Measurements from ENCODE around the gene SMPD4. TPM values are rescaled to one million over a fixed set of nuclear protein-coding genes. Genes with fewer than 3 reads are reported as not detected.
"Not testable (repeated sequence)": the region's sequence is repeated elsewhere in the genome, so short reads cannot be mapped to it uniquely, and the experiment has no call there.

The SMPD4 gene
- total and polyA plus RNA-seq, 2 donors = 14.0 to 42.6 TPM

DNA sequence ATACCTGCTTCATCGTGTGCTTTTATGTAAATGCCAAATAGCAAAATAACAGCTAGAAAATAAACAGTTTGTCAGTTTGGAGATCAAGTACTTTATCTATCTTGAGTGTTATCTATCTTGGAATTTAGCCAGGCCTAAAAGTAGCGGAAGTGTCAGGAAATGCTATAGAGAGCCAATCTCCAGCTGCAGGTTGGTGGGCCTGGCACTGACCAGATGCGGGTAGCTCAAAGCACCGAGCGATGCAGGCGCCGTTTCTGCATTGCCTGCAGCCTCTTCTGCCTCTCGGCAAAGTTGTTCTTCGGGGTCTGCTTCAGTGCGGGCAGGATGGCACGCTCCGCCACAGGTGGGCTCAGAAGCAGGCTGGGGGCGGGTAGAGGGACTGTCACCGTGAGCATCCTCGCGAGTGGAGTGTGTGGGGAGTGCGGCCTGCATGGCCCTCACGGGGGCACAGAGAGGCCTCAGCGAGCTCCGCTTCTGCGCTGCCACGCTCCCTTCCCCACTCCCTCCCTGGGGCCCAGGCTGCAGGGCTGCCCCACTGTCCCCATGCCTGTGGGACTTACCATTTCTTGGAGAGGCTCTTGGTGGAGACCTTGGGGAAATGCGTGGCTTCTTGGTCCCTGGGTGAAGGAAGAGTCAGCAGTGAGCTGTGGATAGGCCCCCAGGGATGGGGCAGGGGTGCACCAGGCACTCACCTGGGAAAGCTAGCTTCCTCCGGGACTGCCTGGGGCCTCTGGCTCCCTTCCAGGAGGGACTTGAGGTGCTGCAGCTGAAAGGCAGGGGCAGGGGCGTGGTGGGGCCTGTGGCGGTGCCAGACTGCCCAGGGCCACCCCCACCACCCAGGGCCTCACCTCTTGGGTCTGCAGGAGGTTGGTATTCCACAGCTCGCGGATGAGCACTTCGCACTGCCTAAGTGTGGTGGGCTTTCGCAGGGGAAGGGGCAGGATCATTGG lies 41.8 kb downstream of the SMPD4 start:
- peaks cover 2 to 21% of the 10 kb centered on the region in 2 donors for H3K27me3 ChIP-seq (ENCODE audit: control insufficient read depth in 2 of 2, insufficient read depth in 1 of 2, low read length in 1 of 2)
- H3K4me1 ChIP-seq (ENCODE audit: control insufficient read depth in 2 of 2, insufficient read depth in 2 of 2, low read length in 2 of 2); H3K9me3 ChIP-seq (ENCODE audit: control insufficient read depth in 2 of 2, insufficient read depth in 1 of 2, low read length in 1 of 2); H3K36me3 ChIP-seq (ENCODE audit: control insufficient read depth in 2 of 2, insufficient read depth in 2 of 2, low read length in 1 of 2); H3K4me3 ChIP-seq (ENCODE audit: low read length in 2 of 2); H3K27ac ChIP-seq (ENCODE audit: low read depth in 1 of 2, low read length in 1 of 2); DNase-seq (ENCODE audit: low read depth in 6 of 9, low spot score in 9 of 9): not testable (repeated sequence)
- 91% methylated on average over 29 of the region's 30 CpGs for WGBS

DNA sequence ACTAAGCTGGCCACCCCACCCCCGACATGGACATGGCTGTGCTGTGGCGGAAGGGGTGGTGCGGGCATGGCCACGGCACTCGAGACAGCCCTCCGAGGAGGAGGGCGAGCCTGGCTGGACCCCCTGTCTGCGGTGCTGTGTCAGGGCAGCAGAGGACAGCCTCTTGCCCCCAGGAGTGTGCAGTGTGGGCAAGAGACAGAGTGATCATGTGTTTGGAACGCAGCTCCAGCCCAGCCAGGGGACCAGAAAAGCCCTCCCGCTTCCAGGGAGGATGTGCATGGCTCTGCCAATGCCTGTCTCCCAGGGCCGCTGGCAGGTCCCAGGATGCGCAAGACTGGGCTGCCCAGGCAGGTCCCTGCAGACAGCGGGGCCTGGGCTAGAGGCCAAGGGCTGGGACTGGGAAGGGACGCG lies 42.6 kb downstream of the SMPD4 start:
- H3K9me3 ChIP-seq (ENCODE audit: control insufficient read depth in 2 of 2, insufficient read depth in 1 of 2, low read length in 1 of 2); H3K36me3 ChIP-seq (ENCODE audit: control insufficient read depth in 2 of 2, insufficient read depth in 2 of 2, low read length in 1 of 2); H3K27ac ChIP-seq (ENCODE audit: low read depth in 1 of 2, low read length in 1 of 2); H3K4me1 ChIP-seq (ENCODE audit: control insufficient read depth in 2 of 2, insufficient read depth in 2 of 2, low read length in 2 of 2); DNase-seq (ENCODE audit: low read depth in 6 of 9, low spot score in 9 of 9); H3K4me3 ChIP-seq (ENCODE audit: low read length in 2 of 2): not testable (repeated sequence)
- WGBS = 94% methylated on average over 15 of the region's 15 CpGs
- peaks cover 2 to 15% of the 10 kb centered on the region in 2 donors for H3K27me3 ChIP-seq (ENCODE audit: control insufficient read depth in 2 of 2, insufficient read depth in 1 of 2, low read length in 1 of 2)

DNA sequence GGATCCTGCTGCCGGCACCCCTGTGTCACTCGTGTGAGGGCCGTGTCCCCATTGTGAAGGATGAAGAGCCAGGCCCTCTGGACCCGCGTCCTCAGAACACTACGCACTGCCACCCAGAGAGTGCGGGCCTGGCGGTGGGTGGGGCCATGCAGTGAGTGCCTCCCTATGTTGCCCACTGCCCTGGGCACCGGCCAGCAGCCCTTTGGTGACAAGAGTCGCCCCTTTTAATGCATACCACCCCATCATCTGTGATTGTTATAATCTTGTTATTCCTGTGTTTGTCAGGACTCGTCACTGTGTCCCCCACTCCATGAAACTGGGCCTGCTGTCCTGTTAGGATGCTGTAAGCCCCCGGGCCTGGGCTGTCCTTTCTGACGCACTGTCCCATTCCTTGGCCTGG lies 43.1 kb downstream of the SMPD4 start:
- not testable (repeated sequence) for H3K9me3 ChIP-seq (ENCODE audit: control insufficient read depth in 2 of 2, insufficient read depth in 1 of 2, low read length in 1 of 2); H3K4me3 ChIP-seq (ENCODE audit: low read length in 2 of 2); H3K27ac ChIP-seq (ENCODE audit: low read depth in 1 of 2, low read length in 1 of 2); H3K4me1 ChIP-seq (ENCODE audit: control insufficient read depth in 2 of 2, insufficient read depth in 2 of 2, low read length in 2 of 2); DNase-seq (ENCODE audit: low read depth in 6 of 9, low spot score in 9 of 9); H3K36me3 ChIP-seq (ENCODE audit: control insufficient read depth in 2 of 2, insufficient read depth in 2 of 2, low read length in 1 of 2)
- WGBS = 95% methylated on average over 10 of the region's 13 CpGs
- peaks cover 0 to 11% of the 10 kb centered on the region in 2 donors for H3K27me3 ChIP-seq (ENCODE audit: control insufficient read depth in 2 of 2, insufficient read depth in 1 of 2, low read length in 1 of 2)

DNA sequence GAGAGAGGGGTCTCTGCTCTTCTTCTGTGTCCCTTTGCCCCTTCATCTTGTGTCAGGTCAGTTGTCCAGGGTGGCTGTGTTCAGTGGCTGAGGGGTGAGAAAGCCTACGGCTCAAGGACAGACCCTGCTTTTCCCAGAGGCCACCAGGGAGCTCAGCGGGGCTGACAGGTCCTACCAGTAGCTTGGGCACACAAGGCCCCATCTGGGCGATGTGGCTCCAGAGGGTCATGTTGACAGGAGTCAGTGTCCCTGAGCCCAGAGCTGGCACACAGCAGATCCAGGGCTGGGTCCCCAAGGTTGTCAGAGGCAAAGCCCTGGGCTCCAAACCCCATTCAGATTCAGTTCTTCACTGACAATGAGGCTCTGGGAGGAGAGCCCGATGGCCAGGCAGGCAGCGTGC lies 44.3 kb downstream of the SMPD4 start:
- H3K36me3 ChIP-seq (ENCODE audit: control insufficient read depth in 2 of 2, insufficient read depth in 2 of 2, low read length in 1 of 2); H3K4me3 ChIP-seq (ENCODE audit: low read length in 2 of 2); DNase-seq (ENCODE audit: low read depth in 6 of 9, low spot score in 9 of 9); H3K27me3 ChIP-seq (ENCODE audit: control insufficient read depth in 2 of 2, insufficient read depth in 1 of 2, low read length in 1 of 2); H3K4me1 ChIP-seq (ENCODE audit: control insufficient read depth in 2 of 2, insufficient read depth in 2 of 2, low read length in 2 of 2); H3K27ac ChIP-seq (ENCODE audit: low read depth in 1 of 2, low read length in 1 of 2); H3K9me3 ChIP-seq (ENCODE audit: control insufficient read depth in 2 of 2, insufficient read depth in 1 of 2, low read length in 1 of 2): not testable (repeated sequence)
- 94% methylated on average over 4 of the region's 5 CpGs for WGBS

DNA sequence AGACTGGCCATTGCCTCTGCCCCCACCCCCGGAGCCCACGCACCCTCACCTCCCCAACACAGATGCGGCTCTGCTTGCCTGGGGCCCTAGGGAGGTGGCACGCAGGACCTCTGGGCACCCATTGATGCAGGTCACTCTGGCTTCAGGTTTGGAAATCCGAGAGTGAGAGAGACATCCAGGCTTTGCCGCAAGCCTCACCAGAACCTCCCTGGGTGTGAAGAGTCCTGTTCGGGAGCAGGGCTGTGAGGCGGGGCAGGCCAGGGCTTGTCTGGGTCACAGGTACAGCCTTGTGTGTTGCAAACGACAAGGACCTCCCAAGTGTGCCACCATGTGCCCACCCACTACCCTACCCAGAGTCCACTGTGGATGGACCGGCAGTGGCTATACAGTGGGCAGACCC lies 44.9 kb downstream of the SMPD4 start:
- not testable (repeated sequence) for H3K4me1 ChIP-seq (ENCODE audit: control insufficient read depth in 2 of 2, insufficient read depth in 2 of 2, low read length in 2 of 2); DNase-seq (ENCODE audit: low read depth in 6 of 9, low spot score in 9 of 9); H3K36me3 ChIP-seq (ENCODE audit: control insufficient read depth in 2 of 2, insufficient read depth in 2 of 2, low read length in 1 of 2); H3K27ac ChIP-seq (ENCODE audit: low read depth in 1 of 2, low read length in 1 of 2); H3K9me3 ChIP-seq (ENCODE audit: control insufficient read depth in 2 of 2, insufficient read depth in 1 of 2, low read length in 1 of 2); H3K4me3 ChIP-seq (ENCODE audit: low read length in 2 of 2); H3K27me3 ChIP-seq (ENCODE audit: control insufficient read depth in 2 of 2, insufficient read depth in 1 of 2, low read length in 1 of 2)
- 94% methylated on average over 9 of the region's 10 CpGs for WGBS

DNA sequence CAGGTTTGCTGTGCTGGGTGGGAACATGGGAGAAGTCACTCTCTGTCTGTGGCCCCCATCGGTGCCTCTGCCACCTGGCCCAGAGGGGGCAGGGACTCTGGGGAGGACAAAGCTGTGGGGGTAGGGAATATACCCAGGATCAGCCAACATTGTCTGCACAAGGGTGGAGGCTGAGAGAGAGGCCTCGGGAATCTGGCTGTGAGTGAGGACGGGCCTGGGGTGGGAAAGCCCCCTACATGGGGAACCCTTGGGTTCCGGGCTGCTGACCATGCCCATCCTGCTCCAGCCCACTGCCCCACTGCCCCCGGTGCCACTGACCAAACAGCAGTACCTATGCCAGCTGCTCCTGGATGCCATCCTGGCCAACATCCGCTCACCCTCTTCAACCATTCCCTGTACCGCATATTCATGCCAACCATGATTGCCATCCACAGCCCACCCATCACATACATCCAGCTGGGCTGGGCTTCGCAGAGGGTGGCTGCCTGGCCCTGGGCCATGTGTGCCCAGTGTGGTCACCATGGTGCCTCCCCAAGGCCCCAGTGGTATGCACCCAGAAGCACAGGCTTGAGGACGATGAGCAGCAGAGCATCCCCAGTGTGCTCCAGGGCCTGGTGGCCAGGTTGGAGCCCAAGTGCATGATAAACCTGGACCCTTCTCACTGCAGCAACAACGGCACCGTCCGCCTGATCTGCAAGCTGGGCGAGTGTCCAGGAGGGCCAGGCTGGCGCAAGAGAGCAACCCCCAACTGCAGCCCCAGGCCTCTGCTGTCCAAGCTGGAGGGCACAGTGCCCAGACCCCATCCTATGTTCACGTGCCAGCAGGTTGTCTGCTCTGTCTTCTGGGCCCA lies 45.5 kb downstream of the SMPD4 start:
- no peak overlapping the region for H3K27ac ChIP-seq (ENCODE audit: low read depth in 1 of 2, low read length in 1 of 2)
- no peaks in the 10 kb centered on the region for H3K36me3 ChIP-seq (ENCODE audit: control insufficient read depth in 2 of 2, insufficient read depth in 2 of 2, low read length in 1 of 2)
- no peaks in the 10 kb centered on the region for H3K27me3 ChIP-seq (ENCODE audit: control insufficient read depth in 2 of 2, insufficient read depth in 1 of 2, low read length in 1 of 2)
- WGBS = 94% methylated on average over 15 of the region's 15 CpGs
- no peaks in the 10 kb centered on the region for H3K9me3 ChIP-seq (ENCODE audit: control insufficient read depth in 2 of 2, insufficient read depth in 1 of 2, low read length in 1 of 2)
- no peaks in the 10 kb centered on the region for H3K4me1 ChIP-seq (ENCODE audit: control insufficient read depth in 2 of 2, insufficient read depth in 2 of 2, low read length in 2 of 2)
- no peak for DNase-seq (ENCODE audit: low read depth in 6 of 9, low spot score in 9 of 9)
- no peak overlapping the region for H3K4me3 ChIP-seq (ENCODE audit: low read length in 2 of 2)

DNA sequence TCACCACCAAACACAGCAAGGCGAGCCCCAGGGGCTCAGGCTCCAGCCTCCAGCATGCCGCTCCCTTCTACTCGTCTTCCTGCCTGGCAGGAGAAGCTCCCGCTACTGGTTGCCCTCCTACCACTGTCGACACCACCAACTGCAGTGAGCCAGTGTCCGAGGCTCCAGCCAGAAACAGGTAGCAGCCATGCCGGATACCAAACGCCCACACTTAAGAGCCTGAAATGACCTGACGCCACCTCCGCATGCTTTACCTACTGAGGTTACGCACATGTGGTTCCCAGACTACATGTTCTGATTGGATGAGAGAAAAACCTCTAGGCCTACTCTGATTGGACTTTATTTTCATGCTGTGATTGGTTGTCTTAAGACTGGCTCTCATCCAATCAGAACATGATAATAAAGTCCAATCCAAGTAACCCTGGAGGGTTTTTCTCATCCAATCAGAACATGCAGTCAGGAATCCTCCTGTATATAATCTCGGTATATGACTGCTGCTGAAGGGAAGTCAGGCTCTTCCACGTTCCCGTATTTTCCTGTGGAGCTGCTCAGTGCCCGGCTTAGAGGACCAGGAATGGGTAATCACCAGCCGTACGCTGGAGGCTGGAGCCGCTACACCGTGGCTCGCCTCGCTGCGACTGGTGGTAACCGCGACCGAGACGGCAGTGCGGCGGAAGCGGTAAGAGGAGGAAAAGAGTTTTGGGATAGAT lies 52.1 kb downstream of the SMPD4 start, which contains the start of gene POTEF:
Gene POTEF (minus strand): TSS at position 103 of the 710 bp plus-strand sequence. CDS start 8,707 bp downstream, outside the sequence.
- H3K27me3 ChIP-seq (ENCODE audit: control insufficient read depth in 2 of 2, insufficient read depth in 1 of 2, low read length in 1 of 2); DNase-seq (ENCODE audit: low read depth in 6 of 9, low spot score in 9 of 9); H3K4me1 ChIP-seq (ENCODE audit: control insufficient read depth in 2 of 2, insufficient read depth in 2 of 2, low read length in 2 of 2); H3K9me3 ChIP-seq (ENCODE audit: control insufficient read depth in 2 of 2, insufficient read depth in 1 of 2, low read length in 1 of 2); H3K4me3 ChIP-seq (ENCODE audit: low read length in 2 of 2); H3K27ac ChIP-seq (ENCODE audit: low read depth in 1 of 2, low read length in 1 of 2); H3K36me3 ChIP-seq (ENCODE audit: control insufficient read depth in 2 of 2, insufficient read depth in 2 of 2, low read length in 1 of 2): not testable (repeated sequence)
- WGBS = 97% methylated on average over 19 of the region's 29 CpGs

DNA sequence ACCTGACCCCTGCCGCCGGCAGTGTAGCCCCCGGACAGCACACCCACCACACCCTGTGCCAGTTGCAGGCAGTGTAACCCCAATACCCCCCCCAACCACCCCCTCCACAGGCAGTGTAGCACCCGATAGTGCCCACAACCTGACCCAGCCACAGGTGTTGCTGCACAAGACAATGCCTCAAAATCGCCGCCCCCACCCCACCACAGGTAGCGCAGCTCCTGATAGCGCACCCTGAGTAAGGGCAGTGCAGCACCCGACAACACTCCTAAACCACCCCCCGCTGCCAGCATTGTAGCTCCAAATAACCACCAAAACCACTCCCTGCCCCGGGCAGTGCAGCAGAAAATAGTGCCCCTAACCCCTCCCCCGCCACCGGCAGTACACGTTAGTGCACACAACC lies 52.9 kb downstream of the SMPD4 start:
- DNase-seq (ENCODE audit: low read depth in 6 of 9, low spot score in 9 of 9); H3K27ac ChIP-seq (ENCODE audit: low read depth in 1 of 2, low read length in 1 of 2); H3K27me3 ChIP-seq (ENCODE audit: control insufficient read depth in 2 of 2, insufficient read depth in 1 of 2, low read length in 1 of 2); H3K4me3 ChIP-seq (ENCODE audit: low read length in 2 of 2); H3K4me1 ChIP-seq (ENCODE audit: control insufficient read depth in 2 of 2, insufficient read depth in 2 of 2, low read length in 2 of 2); H3K9me3 ChIP-seq (ENCODE audit: control insufficient read depth in 2 of 2, insufficient read depth in 1 of 2, low read length in 1 of 2); H3K36me3 ChIP-seq (ENCODE audit: control insufficient read depth in 2 of 2, insufficient read depth in 2 of 2, low read length in 1 of 2): not testable (repeated sequence)
- WGBS = 95% methylated on average over 14 of the region's 14 CpGs

Measured in thymus (tissue), 11 donors.